H1 (cell line): Measurements from ENCODE around the gene PWP2. TPM values are rescaled to one million over a fixed set of nuclear protein-coding genes. Genes with fewer than 3 reads are reported as not detected.

ENCODE experiments used
- CTCF ChIA-PET: fragments of 300-600 bp; sonication (Branson Sonifier 250); formaldehyde crosslinking; loops from one replicate; lab custom pipeline; 2021; ENCODE audit not compliant: partially characterized antibody; lab: Charles Lee
- POLR2A ChIA-PET: fragments of 300-600 bp; sonication (Branson Sonifier 250); formaldehyde crosslinking; loops from one replicate; lab custom pipeline; 2021; ENCODE audit warnings: inconsistent platforms; ENCODE audit not compliant: partially characterized antibody; lab: Charles Lee
- DNase-seq, 2 experiments: peaks; one replicate each; pipeline versions ENCODE4 v3.0.0 to v3.0.0-alpha.2; 2010 to 2022; ENCODE audit warnings: low spot score in 2 of 2, low read depth in 1 of 2, mixed read lengths in 1 of 2
- FAIRE-seq: peaks from 2 replicates; lab custom pipeline; 2011; peaks lifted over from hg19 to GRCh38; lab: Jason Lieb, UNC
- H2AFZ ChIP-seq: 2 replicates; pipeline ENCODE4 v1.8.1; 2012; ENCODE audit warnings: low read length, inconsistent platforms
- H2AK5ac ChIP-seq: 2 replicates; pipeline ENCODE4 v1.6.1; 2013; ENCODE audit warnings: low read depth, low read length
- H2BK120ac ChIP-seq: replicated peaks from 2 replicates; pipeline ENCODE3; 2013; ENCODE audit warnings: low read depth, low read length, inconsistent platforms
- H2BK12ac ChIP-seq: 2 replicates; pipeline ENCODE4 v1.6.1; 2013; ENCODE audit warnings: low read depth, low read length
- H2BK15ac ChIP-seq: 2 replicates; pipeline ENCODE4 v1.6.1; 2013; ENCODE audit warnings: low read length
- H2BK20ac ChIP-seq: 2 replicates; pipeline ENCODE4 v1.6.1; 2013; ENCODE audit warnings: low read length
- H2BK5ac ChIP-seq: 2 replicates; pipeline ENCODE4 v1.6.1; 2013; ENCODE audit warnings: low read depth, low read length
- H3K14ac ChIP-seq: 2 replicates; pipeline ENCODE4 v1.6.1; 2013; ENCODE audit warnings: inconsistent platforms; ENCODE audit not compliant: insufficient read length
- H3K18ac ChIP-seq: 2 replicates; pipeline ENCODE4 v1.6.1; 2013; ENCODE audit warnings: low read length; ENCODE audit errors: extremely low read depth
- H3K23ac ChIP-seq: 2 replicates; pipeline ENCODE4 v1.6.1; 2013; ENCODE audit warnings: inconsistent platforms; ENCODE audit not compliant: insufficient read length
- H3K23me2 ChIP-seq: 2 replicates; pipeline ENCODE4 v1.6.1; 2013; ENCODE audit warnings: low read depth, low read length
- H3K27ac ChIP-seq: 2 replicates; pipeline ENCODE4 v1.6.1; 2011; ENCODE audit warnings: low read depth, low read length, inconsistent platforms
- H3K27me3 ChIP-seq, 4 experiments: replicated peaks in 1 of 4; 1 replicate in 1 of 4; 2 replicates in 3 of 4; pipeline versions ENCODE4 v1.6.1 to v1.8.1; 2011 to 2013; ENCODE audit warnings: low read length in 3 of 4, mild to moderate bottlenecking in 3 of 4, inconsistent platforms in 2 of 4, mixed read lengths in 2 of 4, moderate library complexity in 1 of 4; ENCODE audit not compliant: control insufficient read depth in 3 of 4, insufficient read depth in 3 of 4; ENCODE audit errors: extremely low read depth in 1 of 4
- H3K36me3 ChIP-seq, 4 experiments: 2 replicates each; pipeline versions ENCODE4 v1.6.1 to v1.8.1; 2011 to 2013; ENCODE audit warnings: mild to moderate bottlenecking in 4 of 4, low read length in 3 of 4, moderate library complexity in 2 of 4, control low read depth in 1 of 4, inconsistent platforms in 1 of 4; ENCODE audit not compliant: insufficient read depth in 4 of 4, control insufficient read depth in 2 of 4
- H3K4ac ChIP-seq: replicated peaks from 2 replicates; pipeline ENCODE3; 2013; ENCODE audit warnings: low read length, low read depth, mixed read lengths, inconsistent platforms; ENCODE audit not compliant: insufficient read length
- H3K4me1 ChIP-seq, 4 experiments: replicated peaks in 1 of 4; 1 replicate in 1 of 4; 2 replicates in 3 of 4; pipeline versions ENCODE4 v1.6.1 to v1.8.1; 2011 to 2013; ENCODE audit warnings: low read length in 3 of 4, inconsistent platforms in 2 of 4, mixed read lengths in 1 of 4; ENCODE audit not compliant: insufficient read depth in 4 of 4, control insufficient read depth in 3 of 4
- H3K4me2 ChIP-seq, 2 experiments: 2 replicates each; pipeline versions ENCODE4 v1.6.1 to v1.8.1; 2011 to 2013; ENCODE audit warnings: low read depth in 2 of 2, low read length in 2 of 2, control low read depth in 1 of 2, inconsistent platforms in 1 of 2, mild to moderate bottlenecking in 1 of 2; ENCODE audit not compliant: insufficient read depth in 1 of 2
- H3K4me3 ChIP-seq, 4 experiments: fragments of 200-600, 300-600 bp in 1 of 4; sonication (generic), shearing (Covaris generic), sonication (Bioruptor Twin) in 1 of 4; 2 replicates each; pipeline versions ENCODE4 v1.5.1 to v1.8.1; 2011 to 2016; ENCODE audit warnings: low read length in 4 of 4, low read depth in 3 of 4, control low read depth in 2 of 4, inconsistent platforms in 2 of 4, mild to moderate bottlenecking in 2 of 4, mixed read lengths in 1 of 4, moderate library complexity in 1 of 4; ENCODE audit not compliant: insufficient read depth in 2 of 4; ENCODE audit errors: extremely low read depth in 1 of 4
- H3K56ac ChIP-seq: replicated peaks from 2 replicates; pipeline ENCODE3; 2013; ENCODE audit warnings: low read depth, mild to moderate bottlenecking, mixed read lengths, low read length, inconsistent platforms; ENCODE audit not compliant: insufficient read length
- H3K79me1 ChIP-seq: 2 replicates; pipeline ENCODE4 v1.6.1; 2013; ENCODE audit warnings: low read depth, low read length, control low read depth
- H3K79me2 ChIP-seq, 2 experiments: 2 replicates each; pipeline versions ENCODE4 v1.6.1 to v1.8.1; 2012 to 2013; ENCODE audit warnings: low read length in 2 of 2, mild to moderate bottlenecking in 2 of 2, inconsistent platforms in 1 of 2; ENCODE audit not compliant: insufficient read depth in 2 of 2, control insufficient read depth in 1 of 2
- H3K9ac ChIP-seq, 4 experiments: replicated peaks in 1 of 4; 1 replicate in 1 of 4; 2 replicates in 3 of 4; pipeline versions ENCODE4 v1.6.1 to v1.8.1; 2011 to 2013; ENCODE audit warnings: low read depth in 3 of 4, low read length in 3 of 4, control low read depth in 2 of 4, mild to moderate bottlenecking in 2 of 4, moderate library complexity in 2 of 4, inconsistent platforms in 1 of 4; ENCODE audit errors: extremely low read depth in 1 of 4
- H3K9me3 ChIP-seq, 2 experiments: 2 replicates each; pipeline versions ENCODE4 v1.6.1 to v1.8.1; 2012 to 2013; ENCODE audit warnings: mild to moderate bottlenecking in 2 of 2, moderate library complexity in 2 of 2, control low read depth in 1 of 2, inconsistent platforms in 1 of 2, low read depth in 1 of 2, low read length in 1 of 2, mixed read lengths in 1 of 2; ENCODE audit not compliant: insufficient read depth in 2 of 2
- H4K20me1 ChIP-seq, 2 experiments: replicated peaks in 1 of 2; 2 replicates each; pipeline versions ENCODE3 to v1.8.1; 2011 to 2013; ENCODE audit warnings: inconsistent platforms in 2 of 2, low read length in 2 of 2, mild to moderate bottlenecking in 1 of 2; ENCODE audit not compliant: insufficient read depth in 2 of 2, control insufficient read depth in 1 of 2
- H4K5ac ChIP-seq: 2 replicates; pipeline ENCODE4 v1.6.1; 2013; ENCODE audit warnings: low read length, low read depth, mixed read lengths, inconsistent platforms; ENCODE audit not compliant: insufficient read length
- H4K8ac ChIP-seq: 2 replicates; pipeline ENCODE4 v1.8.0; 2013; ENCODE audit warnings: mild to moderate bottlenecking, moderate library complexity, low read length, inconsistent platforms; ENCODE audit not compliant: insufficient read depth; ENCODE audit errors: extremely low read depth
- H4K91ac ChIP-seq: replicated peaks from 2 replicates; pipeline ENCODE3; 2013; ENCODE audit warnings: low read length, mixed read lengths, inconsistent platforms; ENCODE audit not compliant: insufficient read length
- BRCA1 ChIP-seq: IDR thresholded peaks from 2 replicates; pipeline ENCODE4 v1.6.1; 2012; ENCODE audit warnings: low read depth, low read length, improper control_type of control experiment
- EGR1 ChIP-seq: IDR thresholded peaks from 2 replicates; pipeline ENCODE4 v1.6.1; 2011; ENCODE audit warnings: low read depth, low read length, borderline replicate concordance
- NRF1 ChIP-seq: IDR thresholded peaks from 2 replicates; pipeline ENCODE4 v1.6.1; 2011; ENCODE audit warnings: mild to moderate bottlenecking, low read depth, low read length, improper control_type of control experiment
- POLR2A ChIP-seq, 2 experiments: IDR thresholded peaks; 1 replicate in 1 of 2; 2 replicates in 1 of 2; pipeline ENCODE4 v1.6.1; 2011; ENCODE audit warnings: low read depth in 2 of 2, low read length in 2 of 2, mild to moderate bottlenecking in 2 of 2; ENCODE audit errors: control extremely low read depth in 1 of 2
- POLR2AphosphoS5 ChIP-seq: IDR thresholded peaks from 2 replicates; pipeline ENCODE4 v1.6.1; 2011; ENCODE audit warnings: low read depth, low read length
- RFX5 ChIP-seq: IDR thresholded peaks from 2 replicates; pipeline ENCODE4 v1.6.1; 2011; ENCODE audit warnings: low read depth, low read length, improper control_type of control experiment, borderline replicate concordance
- SIX5 ChIP-seq: IDR thresholded peaks from 2 replicates; pipeline ENCODE4 v1.6.1; 2011; ENCODE audit warnings: mild to moderate bottlenecking, low read depth, low read length
- SUZ12 ChIP-seq: fragments of 200-600 bp; sonication (generic); IDR thresholded peaks from 2 replicates; pipeline ENCODE4 v1.6.1; 2012; ENCODE audit warnings: mild to moderate bottlenecking, inconsistent platforms, low read length, moderate library complexity, mixed read lengths
- WGBS, 2 experiments: shearing (Covaris generic) in 1 of 2; methylation state at CpG; one replicate each; pipeline versions ENCODE4 v1.1.6 to v1.1.7; 2013 to 2015; ENCODE audit warnings: low lambda C conversion rate in 2 of 2, mixed read lengths in 2 of 2, inconsistent platforms in 1 of 2, low coverage in 1 of 2, missing lambda C conversion rate in 1 of 2; ENCODE audit not compliant: insufficient replicate concordance in 2 of 2, insufficient coverage in 1 of 2, insufficient read length in 1 of 2; ENCODE audit errors: extremely low coverage in 1 of 2, missing lambda C conversion rate in 1 of 2; 5-methylcytosine and 5-hydroxymethylcytosine counted together
- polyA plus RNA-seq, 7 experiments: library from polyadenylated mRNA; depleted of rRNA in 3 of 7; stranded (reverse) in 5 of 7; unstranded in 2 of 7; fragments of >200 nt in 5 of 7; fragments of 200-250 nt in 2 of 7; gene quantifications; 1 replicate in 5 of 7; 2 replicates in 1 of 7; 4 replicates in 1 of 7; pipeline versions ENCODE4 v1.2.1 to v1.2.3, GENCODE V29; 2011 to 2013; ENCODE audit warnings: missing spikeins in 2 of 7, mixed read lengths in 2 of 7
- total RNA-seq: library from RNA; stranded (reverse); fragmentation: NEBNext Ultra II Directional; extraction: Animal tissue kit (Norgen Biotek cat#: 25700); gene quantifications from 2 replicates; pipeline ENCODE4 v1.2.1, GENCODE V29; 2021

PWP2 gene
- total and polyA plus RNA-seq, 2 of the 8 experiments (the other 6 are each of a cell fraction or from before 2014, with no cell fraction given) = 4.4 to 6.7 TPM

DNA sequence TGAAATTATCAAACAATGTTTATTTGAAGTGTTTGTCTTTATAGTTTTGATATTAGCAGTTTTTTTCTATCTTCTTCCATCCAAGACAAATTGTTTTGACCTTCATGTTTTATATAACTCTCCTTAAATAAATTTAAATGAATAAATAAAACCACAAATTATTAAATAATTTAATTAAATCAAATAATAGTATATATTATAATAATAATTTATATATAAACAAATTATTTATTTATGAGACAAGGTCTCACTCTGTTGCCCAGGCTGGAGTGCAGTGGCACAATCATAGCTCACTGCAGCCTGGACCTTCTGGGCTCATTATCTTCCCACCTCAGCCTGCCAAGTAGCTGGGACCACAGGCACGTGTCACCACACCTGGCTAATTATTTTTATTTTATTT is 12.4 kb upstream of the PWP2 start:
- no peak overlapping the region for H3K4me2 ChIP-seq
- H2BK12ac ChIP-seq = no peak overlapping the region
- H3K23me2 ChIP-seq = no peaks in the 10 kb centered on the region
- no peaks in the 10 kb centered on the region for H3K79me2 ChIP-seq
- no peak overlapping the region for H4K5ac ChIP-seq
- H4K8ac ChIP-seq = no peak overlapping the region
- WGBS, 2 experiments = 94% methylated on average over 1 of the region's 1 CpG; no CpG with 5 or more reads in 1 of the 2 experiments
- ChIA-PET POLR2A (interaction anchor here (1.2 kb wide), 1 partner anchor 103 kb away, joined by 3 read pairs; no protein-coding TSS in a partner anchor), CTCF (interaction anchor here (0.6 to 2.2 kb wide), 5 partner anchors 20 to 1843 kb away, joined by 3 to 6 read pairs (median 5); partner anchors contain the start of gene DNMT3L)
- TF ChIP-seq NRF1 (no peak), POLR2AphosphoS5 (no peak), EGR1 (no peak), SUZ12 (no peak), POLR2A (IDR thresholded peaks at IDR 0.05; ENCODE audit: control extremely low read depth in 1 of 2, low read depth in 2 of 2, low read length in 2 of 2) (no peak), BRCA1 (no peak), RFX5 (no peak), SIX5 (no peak)
- H2BK120ac ChIP-seq = no peak overlapping the region
- no peak overlapping the region for H3K27ac ChIP-seq
- no peaks in the 10 kb centered on the region for H3K9me3 ChIP-seq
- H3K4ac ChIP-seq = no peak overlapping the region
- no peak overlapping the region for H3K56ac ChIP-seq
- H3K4me3 ChIP-seq = no peak overlapping the region
- H3K9ac ChIP-seq = no peak overlapping the region
- no peak overlapping the region for H2AK5ac ChIP-seq
- peaks cover 5 to 22% (median 11%) of the 10 kb centered on the region in 4 experiments; a peak in 5 of 8 replicates for H3K36me3 ChIP-seq
- no peaks in the 10 kb centered on the region for H3K79me1 ChIP-seq
- DNase-seq = no peak
- no peak overlapping the region for H3K14ac ChIP-seq
- peaks cover 0 to 3% of the 10 kb centered on the region in 2 experiments for H4K20me1 ChIP-seq
- H2BK15ac ChIP-seq = no peak overlapping the region
- H2AFZ ChIP-seq = no peak overlapping the region
- H3K23ac ChIP-seq = no peak overlapping the region
- H3K18ac ChIP-seq = no peak overlapping the region
- no peak for FAIRE-seq
- no peaks in the 10 kb centered on the region for H3K4me1 ChIP-seq
- no peak overlapping the region for H4K91ac ChIP-seq
- no peak overlapping the region for H2BK5ac ChIP-seq
- no peak overlapping the region for H2BK20ac ChIP-seq
- no peaks in the 10 kb centered on the region for H3K27me3 ChIP-seq
